ENCODE results near the gene TOM1L2. TPM values are rescaled to one million over a fixed set of nuclear protein-coding genes. Genes with fewer than 3 reads are reported as not detected.

The TOM1L2 gene
- total RNA-seq, 6 experiments from 2014 or later, result 92.1 to 144 (median 101) TPM

- H3K27ac Mint-ChIP-seq, result no peak overlapping the region
- H3K27me3 Mint-ChIP-seq (ENCODE audit: insufficient read depth), result peaks cover 44% of the 10 kb centered on the region
- H3K4me1 Mint-ChIP-seq (ENCODE audit: low read depth), result peaks cover 9% of the 10 kb centered on the region
- TF ChIP-seq CTCF (IDR thresholded peaks at IDR 0.05), result no peak
- no peak for DNase-seq
- peaks cover 5% of the 10 kb centered on the region; the same call in 1 of the 2 replicates for H3K36me3 Mint-ChIP-seq (ENCODE audit: low read depth)
- H3K9me3 Mint-ChIP-seq, result no peaks in the 10 kb centered on the region; the same call in 1 of the 2 replicates
- H3K4me3 Mint-ChIP-seq, result no peak overlapping the region
These were observed 158.5 kb downstream of the TOM1L2 start for GRCh38 chr17:17813725-17814095.

GRCh38 chr17:17813055-17813724, 159.0 kb downstream of the TOM1L2 start:
- Mint-ChIP-seq H3K27me3 (ENCODE audit: insufficient read depth) (peaks cover 43% of the 10 kb centered on the region), H3K36me3 (ENCODE audit: low read depth) (no peaks in the 10 kb centered on the region; the same call in 1 of the 2 replicates), H3K4me3 (no peak overlapping the region), H3K27ac (no peak overlapping the region), H3K9me3 (no peaks in the 10 kb centered on the region; the same call in 1 of the 2 replicates), H3K4me1 (ENCODE audit: low read depth) (peaks cover 4% of the 10 kb centered on the region)
- DNase-seq, result no peak
- no peak for TF ChIP-seq CTCF (IDR thresholded peaks at IDR 0.05)

- H3K4me3 Mint-ChIP-seq, result no peak overlapping the region
- DNase-seq, result peak; percentile 15
- peak; percentile 100 for TF ChIP-seq CTCF (IDR thresholded peaks at IDR 0.05)
These were observed 159.8 kb downstream of the TOM1L2 start for GRCh38 chr17:17812211-17813054.

GRCh38 chr17:17811381-17812210, 160.6 kb downstream of the TOM1L2 start:
- Mint-ChIP-seq H3K36me3 (ENCODE audit: low read depth) (no peaks in the 10 kb centered on the region; the same call in 1 of the 2 replicates), H3K27ac (peak overlapping the region; percentile 26; the same call in 1 of the 2 replicates), H3K27me3 (ENCODE audit: insufficient read depth) (peaks cover 29% of the 10 kb centered on the region), H3K4me1 (ENCODE audit: low read depth) (no peaks in the 10 kb centered on the region), H3K9me3 (no peaks in the 10 kb centered on the region; the same call in 1 of the 2 replicates), H3K4me3 (no peak overlapping the region)
- no peak for TF ChIP-seq CTCF (IDR thresholded peaks at IDR 0.05)
- no peak for DNase-seq

More at GRCh38 chr17:17812211-17813054, 159.8 kb downstream of the TOM1L2 start:
- Mint-ChIP-seq H3K36me3 (ENCODE audit: low read depth) (no peaks in the 10 kb centered on the region; the same call in 1 of the 2 replicates), H3K4me1 (ENCODE audit: low read depth) (no peaks in the 10 kb centered on the region), H3K9me3 (no peaks in the 10 kb centered on the region; the same call in 1 of the 2 replicates), H3K27me3 (ENCODE audit: insufficient read depth) (peaks cover 36% of the 10 kb centered on the region), H3K27ac (no peak overlapping the region)

GRCh38 chr17:17810895-17811248, 161.3 kb downstream of the TOM1L2 start:
- DNase-seq, result no peak
- H3K4me1 Mint-ChIP-seq (ENCODE audit: low read depth), result peaks cover 2% of the 10 kb centered on the region; the same call in 1 of the 2 replicates
- H3K9me3 Mint-ChIP-seq, result no peaks in the 10 kb centered on the region; the same call in 1 of the 2 replicates
- no peak overlapping the region for H3K27ac Mint-ChIP-seq
- peaks cover 27% of the 10 kb centered on the region for H3K27me3 Mint-ChIP-seq (ENCODE audit: insufficient read depth)
- TF ChIP-seq CTCF (IDR thresholded peaks at IDR 0.05), result no peak
- H3K36me3 Mint-ChIP-seq (ENCODE audit: low read depth), result peaks cover 3% of the 10 kb centered on the region
- H3K4me3 Mint-ChIP-seq, result no peak overlapping the region
